Ectodermal cell (in vitro differentiated cells): Measurements from ENCODE around the gene MTCH2.

Experiments
- H3K27ac ChIP-seq: 2 replicates; pipeline ENCODE4 v1.7.0; 2013; ENCODE audit warnings: mild to moderate bottlenecking, low read depth, low read length; ENCODE audit not compliant: insufficient read depth, poor library complexity, severe bottlenecking
- H3K27me3 ChIP-seq: 2 replicates; pipeline ENCODE4 v1.7.0; 2013; ENCODE audit warnings: mild to moderate bottlenecking, low read length; ENCODE audit not compliant: insufficient read depth, control insufficient read depth, poor library complexity, severe bottlenecking
- H3K36me3 ChIP-seq: one replicate; pipeline ENCODE4 v1.7.0; 2013; ENCODE audit warnings: low read length; ENCODE audit not compliant: control insufficient read depth, insufficient read depth
- H3K4me1 ChIP-seq: one replicate; pipeline ENCODE4 v1.7.0; 2013; ENCODE audit warnings: low read length; ENCODE audit not compliant: control insufficient read depth, insufficient read depth
- H3K4me3 ChIP-seq: 2 replicates; pipeline ENCODE4 v1.7.0; 2013; ENCODE audit warnings: low read depth, low read length, control low read depth; ENCODE audit not compliant: insufficient read depth
- H3K9me3 ChIP-seq: 2 replicates; pipeline ENCODE4 v1.7.0; 2013; ENCODE audit warnings: mild to moderate bottlenecking, low read length, moderate library complexity; ENCODE audit not compliant: control insufficient read depth
- WGBS, 2 experiments: methylation state at CpG; one replicate each; pipeline ENCODE4 v1.1.7; 2013; ENCODE audit warnings: missing lambda C conversion rate in 2 of 2; 5-methylcytosine and 5-hydroxymethylcytosine counted together

MTCH2 gene

GRCh38 chr11:47570651-47571356 lies 71.6 kb downstream of the MTCH2 start:
- H3K36me3 ChIP-seq, result peaks cover 34% of the 10 kb centered on the region
- H3K27me3 ChIP-seq, result no peaks in the 10 kb centered on the region
- 96% methylated on average over 3 of the region's 3 CpGs for WGBS, 2 experiments
- H3K4me3 ChIP-seq, result no peak overlapping the region
- no peaks in the 10 kb centered on the region for H3K9me3 ChIP-seq
- H3K4me1 ChIP-seq, result no peaks in the 10 kb centered on the region
- no peak overlapping the region for H3K27ac ChIP-seq

GRCh38 chr11:47569646-47570045 lies 72.7 kb downstream of the MTCH2 start:
- Histone ChIP-seq H3K27ac (no peak overlapping the region), H3K36me3 (peaks cover 28% of the 10 kb centered on the region), H3K27me3 (no peaks in the 10 kb centered on the region), H3K4me3 (no peak overlapping the region), H3K9me3 (no peaks in the 10 kb centered on the region), H3K4me1 (no peaks in the 10 kb centered on the region)
- 95 to 97% methylated on average over 7 of the region's 7 CpGs for WGBS, 2 experiments
